ENCODE data around the gene THBS3. TPM values are rescaled to one million over a fixed set of nuclear protein-coding genes. Genes with fewer than 3 reads are reported as not detected.
"Not testable (repeated sequence)": the region's sequence is repeated elsewhere in the genome, so short reads cannot be mapped to it uniquely, and the experiment has no call there.

THBS3 gene
- total and polyA plus RNA-seq, 4 donors, result 11.4 to 33.1 (median 24.4) TPM

DNA sequence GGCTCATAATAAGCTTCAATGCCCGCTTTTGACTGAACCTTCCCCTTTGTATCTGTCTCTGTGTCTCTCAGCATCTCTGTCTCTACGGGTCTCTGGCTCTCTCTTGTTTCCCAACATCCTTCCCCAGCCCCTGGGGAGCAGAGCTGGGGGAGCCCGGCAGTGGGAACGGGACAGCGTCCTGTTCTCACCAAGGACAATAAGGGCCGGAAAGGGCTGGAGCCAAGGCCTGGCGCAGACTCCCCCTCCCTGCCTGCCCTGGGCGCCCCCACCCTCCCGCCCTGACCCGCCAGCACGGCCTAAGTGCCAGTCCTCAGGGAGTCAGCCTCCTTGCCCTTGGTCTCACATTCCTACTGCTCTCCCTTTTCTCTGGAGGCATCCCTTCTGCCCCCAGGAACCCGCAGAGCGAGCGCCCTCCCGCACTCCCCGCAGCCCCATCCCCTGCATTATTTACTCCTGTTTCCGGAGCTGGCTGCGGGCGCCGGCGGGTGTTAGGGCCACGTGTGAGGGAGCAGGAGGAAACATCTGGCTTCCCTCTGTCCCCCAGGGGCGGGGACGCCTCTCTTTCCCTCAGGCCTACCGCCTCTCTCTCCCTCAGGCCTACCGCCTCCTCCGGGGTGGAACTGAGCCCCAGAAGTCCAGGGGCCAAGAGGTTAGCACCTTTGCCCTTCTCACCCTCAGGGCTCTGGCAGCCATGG lies 41.1 kb downstream of the THBS3 start:
- TF ChIP-seq, protein P1, sequence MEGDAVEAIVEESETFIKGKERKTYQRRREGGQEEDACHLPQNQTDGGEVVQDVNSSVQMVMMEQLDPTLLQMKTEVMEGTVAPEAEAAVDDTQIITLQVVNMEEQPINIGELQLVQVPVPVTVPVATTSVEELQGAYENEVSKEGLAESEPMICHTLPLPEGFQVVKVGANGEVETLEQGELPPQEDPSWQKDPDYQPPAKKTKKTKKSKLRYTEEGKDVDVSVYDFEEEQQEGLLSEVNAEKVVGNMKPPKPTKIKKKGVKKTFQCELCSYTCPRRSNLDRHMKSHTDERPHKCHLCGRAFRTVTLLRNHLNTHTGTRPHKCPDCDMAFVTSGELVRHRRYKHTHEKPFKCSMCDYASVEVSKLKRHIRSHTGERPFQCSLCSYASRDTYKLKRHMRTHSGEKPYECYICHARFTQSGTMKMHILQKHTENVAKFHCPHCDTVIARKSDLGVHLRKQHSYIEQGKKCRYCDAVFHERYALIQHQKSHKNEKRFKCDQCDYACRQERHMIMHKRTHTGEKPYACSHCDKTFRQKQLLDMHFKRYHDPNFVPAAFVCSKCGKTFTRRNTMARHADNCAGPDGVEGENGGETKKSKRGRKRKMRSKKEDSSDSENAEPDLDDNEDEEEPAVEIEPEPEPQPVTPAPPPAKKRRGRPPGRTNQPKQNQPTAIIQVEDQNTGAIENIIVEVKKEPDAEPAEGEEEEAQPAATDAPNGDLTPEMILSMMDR (IDR thresholded peaks at IDR 0.05; ENCODE audit: control extremely low read depth, extremely low read depth), result no peak
- 14 to 19% methylated on average over 25 to 27 of the region's 27 CpGs for WGBS, 2 donors
- ATAC-seq (ENCODE audit: insufficient read depth, low FRiP score) (peak; percentile 22), DNase-seq (peak; percentile 80 to 92 (median 85))
- Histone ChIP-seq H3K4me3 (no peak overlapping the region), H3K27ac (ENCODE audit: low read depth in 1 of 2, low read length in 1 of 2) (peak overlapping the region; percentile 58 to 82), H3K36me3 (ENCODE audit: control insufficient read depth in 4 of 4, insufficient read depth in 4 of 4, low read length in 4 of 4) (peaks cover 0 to 17% (median 8%) of the 10 kb centered on the region in 4 donors), H3K9me3 (ENCODE audit: control insufficient read depth in 4 of 4, insufficient read depth in 3 of 4, low read length in 3 of 4) (no peaks in the 10 kb centered on the region), H3K4me1 (ENCODE audit: control insufficient read depth in 5 of 5, insufficient read depth in 5 of 5, low read length in 5 of 5) (peaks cover 0 to 19% (median 0%) of the 10 kb centered on the region in 5 donors), H3K9ac (ENCODE audit: insufficient read depth in 1 of 2, low read length in 2 of 2) (no peak overlapping the region), H3K27me3 (ENCODE audit: control insufficient read depth in 3 of 3, insufficient read depth in 3 of 3, low read length in 2 of 3) (no peaks in the 10 kb centered on the region)

DNA sequence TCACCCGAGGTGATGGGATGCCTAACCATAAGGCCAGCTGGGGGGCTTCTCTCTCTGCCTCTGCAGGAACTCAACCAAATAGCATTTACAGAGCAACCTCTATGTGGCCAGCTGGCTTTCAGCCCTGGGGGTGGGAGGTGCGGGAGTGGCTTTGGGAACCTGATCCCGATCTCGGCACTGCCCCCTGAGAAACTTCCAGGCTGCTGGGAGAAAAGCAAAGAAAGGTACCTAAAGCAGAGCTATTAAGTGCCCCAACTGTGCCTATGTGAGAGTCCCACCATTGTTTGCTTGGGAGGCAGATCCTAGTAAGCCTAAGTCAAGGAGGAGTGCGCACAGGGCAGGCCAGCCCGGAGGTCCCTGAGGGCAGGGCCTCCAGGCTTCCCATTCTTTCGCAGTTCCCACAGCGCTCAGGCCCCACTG lies 41.6 kb downstream of the THBS3 start:
- Histone ChIP-seq H3K27me3 (ENCODE audit: control insufficient read depth in 3 of 3, insufficient read depth in 3 of 3, low read length in 2 of 3) (no peaks in the 10 kb centered on the region), H3K27ac (ENCODE audit: low read depth in 1 of 2, low read length in 1 of 2) (peak overlapping the region; percentile 58 to 82), H3K4me1 (ENCODE audit: control insufficient read depth in 5 of 5, insufficient read depth in 5 of 5, low read length in 5 of 5) (peaks cover 0 to 19% (median 0%) of the 10 kb centered on the region in 5 donors), H3K9ac (ENCODE audit: insufficient read depth in 1 of 2, low read length in 2 of 2) (no peak overlapping the region), H3K4me3 (no peak overlapping the region), H3K36me3 (ENCODE audit: control insufficient read depth in 4 of 4, insufficient read depth in 4 of 4, low read length in 4 of 4) (peaks cover 0 to 17% (median 8%) of the 10 kb centered on the region in 4 donors), H3K9me3 (ENCODE audit: control insufficient read depth in 4 of 4, insufficient read depth in 3 of 4, low read length in 3 of 4) (no peaks in the 10 kb centered on the region)
- DNase-seq (peak in 2 of 3 donors; percentile 30 to 31), ATAC-seq (ENCODE audit: insufficient read depth, low FRiP score) (no peak)
- 30 to 46% methylated on average over 8 of the region's 8 CpGs for WGBS, 2 donors
- TF ChIP-seq, protein P1 (IDR thresholded peaks at IDR 0.05; ENCODE audit: control extremely low read depth, extremely low read depth), result no peak

DNA sequence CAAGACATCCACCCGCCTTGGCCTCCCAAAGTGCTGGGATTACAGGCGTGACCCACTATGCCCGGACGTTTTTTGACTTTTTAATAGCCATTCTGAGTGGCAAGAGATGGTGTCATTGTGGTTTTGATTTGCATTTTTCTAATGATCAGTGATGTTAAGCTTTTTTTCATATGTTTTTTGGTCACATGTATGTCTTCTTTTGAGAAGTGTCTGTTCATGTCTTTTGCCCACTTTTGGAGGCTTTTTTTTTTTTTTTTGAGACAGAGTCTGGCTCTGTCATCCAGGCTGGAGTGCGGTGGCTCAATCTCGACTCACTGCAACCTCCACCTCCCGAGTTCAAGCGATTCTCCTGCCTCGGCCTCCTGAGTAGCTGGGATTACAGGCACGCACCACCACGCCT lies 43.1 kb downstream of the THBS3 start:
- not testable (repeated sequence) for H3K4me3 ChIP-seq; H3K9ac ChIP-seq (ENCODE audit: insufficient read depth in 1 of 2, low read length in 2 of 2); H3K9me3 ChIP-seq (ENCODE audit: control insufficient read depth in 4 of 4, insufficient read depth in 3 of 4, low read length in 3 of 4); H3K27me3 ChIP-seq (ENCODE audit: control insufficient read depth in 3 of 3, insufficient read depth in 3 of 3, low read length in 2 of 3); ATAC-seq (ENCODE audit: insufficient read depth, low FRiP score); H3K27ac ChIP-seq (ENCODE audit: low read depth in 1 of 2, low read length in 1 of 2); DNase-seq
- peaks cover 0 to 10% (median 4%) of the 10 kb centered on the region in 4 donors for H3K36me3 ChIP-seq (ENCODE audit: control insufficient read depth in 4 of 4, insufficient read depth in 4 of 4, low read length in 4 of 4)
- whole genome bisulfite sequencing, 2 donors, result 94 to 98% methylated on average over 11 of the region's 11 CpGs
- peaks cover 0 to 19% (median 0%) of the 10 kb centered on the region in 5 donors for H3K4me1 ChIP-seq (ENCODE audit: control insufficient read depth in 5 of 5, insufficient read depth in 5 of 5, low read length in 5 of 5)

DNA sequence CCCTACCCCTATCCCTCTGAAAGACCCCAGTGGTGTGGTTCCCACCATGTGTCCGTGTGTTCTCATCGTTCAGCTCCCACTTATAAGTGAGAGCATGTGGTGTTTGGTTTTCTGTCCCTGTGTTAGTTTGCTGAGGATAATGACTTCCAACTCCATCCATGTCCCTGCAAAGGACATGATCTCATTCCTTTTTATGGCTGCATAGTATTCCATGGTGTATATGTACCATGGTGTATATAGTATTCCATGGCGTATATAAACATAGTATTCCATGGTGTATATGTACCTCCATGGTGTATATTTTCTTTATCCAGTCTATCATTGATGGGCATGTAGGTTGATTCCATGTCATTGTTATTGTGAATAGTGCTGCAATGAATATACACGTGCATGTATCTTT lies 43.9 kb downstream of the THBS3 start:
- not testable (repeated sequence) for ATAC-seq (ENCODE audit: insufficient read depth, low FRiP score); DNase-seq; H3K27ac ChIP-seq (ENCODE audit: low read depth in 1 of 2, low read length in 1 of 2); H3K9ac ChIP-seq (ENCODE audit: insufficient read depth in 1 of 2, low read length in 2 of 2); H3K36me3 ChIP-seq (ENCODE audit: control insufficient read depth in 4 of 4, insufficient read depth in 4 of 4, low read length in 4 of 4); H3K9me3 ChIP-seq (ENCODE audit: control insufficient read depth in 4 of 4, insufficient read depth in 3 of 4, low read length in 3 of 4); H3K4me3 ChIP-seq; H3K27me3 ChIP-seq (ENCODE audit: control insufficient read depth in 3 of 3, insufficient read depth in 3 of 3, low read length in 2 of 3)
- 96 to 97% methylated on average over 4 of the region's 4 CpGs for WGBS, 2 donors
- H3K4me1 ChIP-seq (ENCODE audit: control insufficient read depth in 5 of 5, insufficient read depth in 5 of 5, low read length in 5 of 5), result peaks cover 0 to 19% (median 0%) of the 10 kb centered on the region in 5 donors

DNA sequence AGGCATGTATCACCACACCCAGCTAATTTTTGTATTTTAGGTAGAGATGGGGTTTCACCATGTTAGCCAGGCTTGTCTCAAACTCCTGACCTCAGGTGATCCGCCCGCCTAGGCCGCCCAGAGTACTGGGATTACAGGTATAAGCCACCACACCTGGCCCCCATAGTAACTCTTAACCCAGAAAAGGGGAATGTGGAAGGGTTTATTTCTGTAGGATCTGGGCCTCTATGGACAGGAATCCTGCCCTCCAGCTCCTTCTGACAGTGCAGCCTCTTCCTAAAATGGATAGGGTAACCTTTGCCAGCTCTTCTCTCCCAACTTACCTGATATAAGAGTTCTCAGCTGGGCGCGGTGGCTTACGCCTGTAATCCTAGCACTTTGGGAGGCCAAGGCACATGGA lies 45.1 kb downstream of the THBS3 start:
- not testable (repeated sequence) for H3K27ac ChIP-seq (ENCODE audit: low read depth in 1 of 2, low read length in 1 of 2); H3K9ac ChIP-seq (ENCODE audit: insufficient read depth in 1 of 2, low read length in 2 of 2); H3K4me3 ChIP-seq; H3K9me3 ChIP-seq (ENCODE audit: control insufficient read depth in 4 of 4, insufficient read depth in 3 of 4, low read length in 3 of 4); H3K36me3 ChIP-seq (ENCODE audit: control insufficient read depth in 4 of 4, insufficient read depth in 4 of 4, low read length in 4 of 4); ATAC-seq (ENCODE audit: insufficient read depth, low FRiP score); H3K27me3 ChIP-seq (ENCODE audit: control insufficient read depth in 3 of 3, insufficient read depth in 3 of 3, low read length in 2 of 3); DNase-seq
- 98% methylated on average over 6 of the region's 6 CpGs for WGBS, 2 donors
- peaks cover 0 to 16% (median 0%) of the 10 kb centered on the region in 5 donors for H3K4me1 ChIP-seq (ENCODE audit: control insufficient read depth in 5 of 5, insufficient read depth in 5 of 5, low read length in 5 of 5)
